A673 (cell line): Measurements from ENCODE around the gene SIK3. TPM values are rescaled to one million over a fixed set of nuclear protein-coding genes. Genes with fewer than 3 reads are reported as not detected.

Source experiments
- BruUV-seq: library from RNA; stranded (reverse); fragments of 400-500 nt; replicated peaks from 2 replicates; lab custom pipeline; 2021; lab: Mats Ljungman, UMichigan
- CTCF ChIA-PET: fragments of 300-600 bp; sonication (Branson Sonifier 250); formaldehyde crosslinking; loops from one replicate; lab custom pipeline; 2022; ENCODE audit warnings: antibody characterized with exemption; lab: Charles Lee
- POLR2A ChIA-PET: fragments of 300-600 bp; sonication (Branson Sonifier 250); formaldehyde crosslinking; loops from one replicate; lab custom pipeline; 2022; ENCODE audit warnings: antibody characterized with exemption; ENCODE audit not compliant: low non-redundant PET; lab: Charles Lee
- DNase-seq: peaks from one replicate; pipeline ENCODE4 v3.0.0-alpha.2; 2015; ENCODE audit warnings: low spot score
- H3K27ac ChIP-seq: fragments of 200-600 bp; sonication (generic); 2 replicates; pipeline ENCODE4 v1.5.1; 2016; ENCODE audit warnings: mixed run types, low read depth, mild to moderate bottlenecking, mixed read lengths, antibody characterized with exemption, low read length; ENCODE audit not compliant: poor library complexity, severe bottlenecking
- H3K27me3 ChIP-seq: fragments of 200-600 bp; sonication (generic); replicated peaks from 2 replicates; pipeline ENCODE4 v1.6.1; 2017; ENCODE audit warnings: mixed run types, low read depth, mild to moderate bottlenecking, mixed read lengths, antibody characterized with exemption, low read length; ENCODE audit not compliant: insufficient read depth, poor library complexity
- H3K36me3 ChIP-seq: fragments of 200-600 bp; sonication (generic); 2 replicates; pipeline ENCODE4 v1.6.1; 2016; ENCODE audit warnings: mixed run types, mild to moderate bottlenecking, mixed read lengths, antibody characterized with exemption, low read length; ENCODE audit not compliant: insufficient read depth, poor library complexity, severe bottlenecking
- H3K4me1 ChIP-seq: fragments of 200-600 bp; sonication (generic); 2 replicates; pipeline ENCODE4 v1.6.1; 2017; ENCODE audit warnings: mixed run types, mild to moderate bottlenecking, mixed read lengths, antibody characterized with exemption, low read length; ENCODE audit not compliant: insufficient read depth, poor library complexity, severe bottlenecking
- H3K4me3 ChIP-seq: fragments of 200-600 bp; sonication (generic); 2 replicates; pipeline ENCODE4 v1.5.1; 2016; ENCODE audit warnings: low read depth, mixed run types, mild to moderate bottlenecking, mixed read lengths, low read length; ENCODE audit not compliant: poor library complexity, severe bottlenecking
- H3K9me3 ChIP-seq: fragments of 200-600 bp; sonication (generic); 2 replicates; pipeline ENCODE4 v1.6.1; 2016; ENCODE audit warnings: mixed run types, low read depth, mild to moderate bottlenecking, mixed read lengths, antibody characterized with exemption, low read length; ENCODE audit not compliant: poor library complexity, severe bottlenecking
- CTCF ChIP-seq: fragments of 300-800, 200-600 bp; sonication (generic); conservative IDR thresholded peaks from 2 replicates; pipeline ENCODE4 v1.5.1; 2017; ENCODE audit warnings: low read depth, mild to moderate bottlenecking, antibody characterized with exemption, low read length, moderate library complexity, mixed read lengths
- EZH2 ChIP-seq: fragments of 200-600 bp; sonication (generic); IDR thresholded peaks from 2 replicates; pipeline ENCODE4 v1.6.1; 2017; ENCODE audit warnings: borderline replicate concordance, low read depth, mild to moderate bottlenecking, mixed read lengths, antibody characterized with exemption, low read length; ENCODE audit not compliant: poor library complexity, severe bottlenecking
- intact Hi-C: fragments of 100-400 bp; cut with micrococcal nuclease; formaldehyde crosslinking; loops from one replicate; pipeline ENCODE4 v1.10.0; 2022; ENCODE audit not compliant: unreplicated experiment
- total RNA-seq: library from RNA; stranded (reverse); gene quantifications from 2 replicates; pipeline ENCODE4 v1.2.3, GENCODE V29; 2021

SIK3 gene
- total RNA-seq, 1 experiment from 2014 or later: 81.7 TPM

DNA sequence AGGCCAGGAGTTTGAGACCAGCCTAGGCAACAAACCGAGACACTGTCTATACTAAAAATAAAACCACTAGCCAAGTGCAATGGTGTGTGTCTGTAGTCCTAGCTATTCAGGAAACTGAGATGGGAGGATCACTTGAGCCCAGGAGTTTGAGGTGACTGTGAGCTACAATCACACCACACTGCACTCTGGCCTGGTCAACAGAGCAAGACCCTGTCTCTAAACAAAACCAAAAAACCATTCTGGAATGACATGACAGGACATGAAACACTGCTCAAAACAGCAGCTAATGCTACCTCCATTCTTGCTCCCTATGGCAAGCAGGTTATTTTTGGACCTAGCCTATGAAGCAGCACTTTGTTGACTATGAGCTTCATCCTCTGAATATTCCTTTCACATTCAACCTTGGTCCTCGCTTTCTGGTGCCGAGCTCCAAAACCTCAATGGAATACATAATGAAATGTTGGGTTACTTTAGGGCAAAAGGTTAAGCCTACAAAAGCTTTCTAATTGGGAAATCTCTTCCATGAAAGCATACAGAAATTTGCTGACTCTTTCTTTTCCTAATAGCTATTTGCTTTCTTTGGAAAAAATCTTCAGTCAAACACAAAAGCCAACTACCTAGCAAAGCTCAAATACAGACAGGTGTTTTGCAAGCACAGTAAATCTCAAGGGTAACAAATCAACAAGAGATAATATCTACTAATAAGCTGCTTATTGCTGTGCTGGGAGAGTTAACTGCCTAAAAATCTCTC lies 21.1 kb downstream of the SIK3 start:
- CTCF ChIA-PET: no interaction called here
- intact Hi-C loops: no loop called here
- H3K4me3 ChIP-seq: no peak overlapping the region

DNA sequence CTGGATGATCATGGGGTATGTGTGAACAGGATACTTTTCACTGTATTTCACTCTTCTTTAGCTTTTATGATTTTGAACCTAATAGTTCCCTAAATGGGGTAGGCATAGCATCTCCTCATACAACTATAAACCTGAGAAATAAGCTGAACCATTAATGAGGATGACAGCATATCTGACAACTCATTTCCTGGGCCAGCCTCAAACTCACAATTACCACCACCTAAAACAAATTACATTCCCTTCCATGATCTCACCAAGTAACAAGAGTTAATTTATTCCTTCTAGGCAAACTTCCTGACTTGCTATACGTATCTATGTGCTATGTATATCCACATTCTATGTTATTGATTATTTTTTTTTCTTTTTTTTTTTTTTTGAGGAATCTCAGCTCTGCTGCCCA lies 23.0 kb downstream of the SIK3 start:
- Histone ChIP-seq H3K27ac (peak overlapping the region; percentile 2), H3K27me3 (no peaks in the 10 kb centered on the region), H3K9me3 (no peaks in the 10 kb centered on the region), H3K36me3 (no peaks in the 10 kb centered on the region), H3K4me1 (peaks cover 72% of the 10 kb centered on the region), H3K4me3 (no peak overlapping the region)
- CTCF ChIA-PET: interaction anchor here (0.6 kb wide), 1 partner anchor 195 kb away, joined by 4 read pairs; no protein-coding TSS in a partner anchor
- no TSS peak for BruUV-seq
- TF ChIP-seq CTCF: no peak
- no peak for TF ChIP-seq EZH2
- POLR2A ChIA-PET: interaction anchor here (0.6 to 0.7 kb wide), 2 partner anchors 94 to 239 kb away, joined by 5 to 18 read pairs; no protein-coding TSS in a partner anchor
- peak; percentile 79 for DNase-seq
- intact Hi-C loops: no loop called here

More for the DNA sequence above, 21.1 kb downstream of the SIK3 start:
- POLR2A ChIA-PET: interaction anchor here (0.6 kb wide), 1 partner anchor 59 kb away, joined by 9 read pairs; no protein-coding TSS in a partner anchor
- no peak for TF ChIP-seq EZH2
- no peak for TF ChIP-seq CTCF
- H3K9me3 ChIP-seq: no peaks in the 10 kb centered on the region
- no peaks in the 10 kb centered on the region for H3K27me3 ChIP-seq
- peak overlapping the region; percentile 49 for H3K27ac ChIP-seq
- no peaks in the 10 kb centered on the region for H3K36me3 ChIP-seq
- no TSS peak for BruUV-seq
- peaks cover 54% of the 10 kb centered on the region for H3K4me1 ChIP-seq
- DNase-seq: no peak

- TF ChIP-seq CTCF (no peak), EZH2 (no peak)
- Histone ChIP-seq H3K27me3 (no peaks in the 10 kb centered on the region), H3K4me1 (peaks cover 78% of the 10 kb centered on the region), H3K27ac (peak overlapping the region; percentile 71), H3K36me3 (no peaks in the 10 kb centered on the region), H3K4me3 (no peak overlapping the region), H3K9me3 (no peaks in the 10 kb centered on the region)
- intact Hi-C loops: no loop called here
- DNase-seq: no peak
- BruUV-seq: no TSS peak
- ChIA-PET POLR2A (interaction anchor here (0.6 kb wide), 1 partner anchor 11 kb away, joined by 8 read pairs; no protein-coding TSS in a partner anchor), CTCF (no interaction called here)
Measured at GRCh38 chr11:117074119-117074518, 24.1 kb downstream of the SIK3 start.
